Mammary epithelial cell (primary cell): Measurements from ENCODE around the gene ZDHHC17.

Experiments
- CTCF ChIP-seq, 2 donors: IDR thresholded peaks in 1 of 2; conservative IDR thresholded peaks in 1 of 2; 2 replicates each; pipeline ENCODE4 v1.5.1; 2011 to 2012; ENCODE audit warnings: inconsistent platforms in 2 of 2, low read length in 2 of 2, mild to moderate bottlenecking in 2 of 2, control low read depth in 1 of 2, low read depth in 1 of 2; ENCODE audit not compliant: insufficient read depth in 1 of 2; ENCODE audit errors: extremely low read depth in 1 of 2
- EZH2 ChIP-seq: IDR thresholded peaks from 2 replicates; pipeline ENCODE4 v1.6.1; 2012; ENCODE audit warnings: low read length, inconsistent platforms, borderline replicate concordance

GRCh38 chr12:76883151-76883550 lies 119.2 kb downstream of the ZDHHC17 start:
- no peak for TF ChIP-seq CTCF (conservative IDR thresholded peaks at IDR 0.05 in 1 of 2, IDR thresholded peaks at IDR 0.05 in 1 of 2; ENCODE audit: extremely low read depth in 1 of 2, insufficient read depth in 1 of 2, low read depth in 1 of 2, low read length in 2 of 2)
- no peak for TF ChIP-seq EZH2
